Measurements from ENCODE around the gene PLA2R1. TPM values are rescaled to one million over a fixed set of nuclear protein-coding genes. Genes with fewer than 3 reads are reported as not detected.
A peak's percentile ranks its signal among the peaks of the same experiment; 100 is the strongest.

The PLA2R1 gene
- total RNA-seq, 1 donor from 2014 or later = 9.0 TPM

- H3K27ac ChIP-seq = no peak overlapping the region
- H3K4me1 ChIP-seq = no peaks in the 10 kb centered on the region
- DNase-seq (no peak), ATAC-seq (no peak)
- no peaks in the 10 kb centered on the region for H3K9me3 ChIP-seq
- no peak overlapping the region for H3K4me3 ChIP-seq
- no peaks in the 10 kb centered on the region for H3K36me3 ChIP-seq
- H3K27me3 ChIP-seq = no peaks in the 10 kb centered on the region
- no peak for TF ChIP-seq CTCF (IDR thresholded peaks at IDR 0.05)
- intact Hi-C loops (cut with DNase I) = no loop called here
Observed at GRCh38 chr2:160005476-160005875, 56.9 kb downstream of the PLA2R1 start.

GRCh38 chr2:159998961-159999360 is 63.5 kb downstream of the PLA2R1 start:
- TF ChIP-seq CTCF (IDR thresholded peaks at IDR 0.05) = no peak
- no peak for DNase-seq
- Histone ChIP-seq H3K4me3 (no peak overlapping the region), H3K27me3 (no peaks in the 10 kb centered on the region), H3K9me3 (no peaks in the 10 kb centered on the region), H3K4me1 (peaks cover 4% of the 10 kb centered on the region), H3K36me3 (no peaks in the 10 kb centered on the region), H3K27ac (no peak overlapping the region)
- ATAC-seq = no peak
- intact Hi-C loops (cut with DNase I) = no loop called here

GRCh38 chr2:159998243-159998642 is 64.2 kb downstream of the PLA2R1 start:
- Histone ChIP-seq H3K27me3 (no peaks in the 10 kb centered on the region), H3K27ac (no peak overlapping the region), H3K9me3 (no peaks in the 10 kb centered on the region), H3K4me1 (peaks cover 4% of the 10 kb centered on the region), H3K36me3 (no peaks in the 10 kb centered on the region), H3K4me3 (no peak overlapping the region)
- no peak for TF ChIP-seq CTCF (IDR thresholded peaks at IDR 0.05)
- ATAC-seq (no peak), DNase-seq (no peak)
- intact Hi-C loops (cut with DNase I) = no loop called here

- H3K4me3 ChIP-seq = no peak overlapping the region
- peaks cover 4% of the 10 kb centered on the region for H3K4me1 ChIP-seq
- intact Hi-C loops (cut with DNase I) = no loop called here
- ATAC-seq (no peak), DNase-seq (no peak)
- H3K9me3 ChIP-seq = no peaks in the 10 kb centered on the region
- H3K36me3 ChIP-seq = no peaks in the 10 kb centered on the region
- TF ChIP-seq CTCF (IDR thresholded peaks at IDR 0.05) = no peak
- H3K27ac ChIP-seq = peak overlapping the region; percentile 51
- no peaks in the 10 kb centered on the region for H3K27me3 ChIP-seq
Observed at GRCh38 chr2:159996792-159997546, 65.4 kb downstream of the PLA2R1 start.

- no peaks in the 10 kb centered on the region for H3K36me3 ChIP-seq
- no peaks in the 10 kb centered on the region for H3K9me3 ChIP-seq
- H3K4me3 ChIP-seq = no peak overlapping the region
- no peaks in the 10 kb centered on the region for H3K27me3 ChIP-seq
- H3K4me1 ChIP-seq = peaks cover 4% of the 10 kb centered on the region
- ATAC-seq (no peak), DNase-seq (no peak)
- TF ChIP-seq CTCF (IDR thresholded peaks at IDR 0.05) = no peak
- no peak overlapping the region for H3K27ac ChIP-seq
- intact Hi-C loops (cut with DNase I) = no loop called here
Observed at GRCh38 chr2:159995038-159995437, 67.4 kb downstream of the PLA2R1 start.

Data from upper lobe of right lung (tissue), 1 donor.